GM18526 (cell line): ENCODE data around the gene PRCP.

ENCODE experiments used
- POLR2A ChIP-seq: IDR thresholded peaks from 3 replicates; pipeline ENCODE4 v1.6.1; 2011; ENCODE audit not compliant: insufficient read length; ENCODE audit errors: extremely low read depth

Gene PRCP

DNA sequence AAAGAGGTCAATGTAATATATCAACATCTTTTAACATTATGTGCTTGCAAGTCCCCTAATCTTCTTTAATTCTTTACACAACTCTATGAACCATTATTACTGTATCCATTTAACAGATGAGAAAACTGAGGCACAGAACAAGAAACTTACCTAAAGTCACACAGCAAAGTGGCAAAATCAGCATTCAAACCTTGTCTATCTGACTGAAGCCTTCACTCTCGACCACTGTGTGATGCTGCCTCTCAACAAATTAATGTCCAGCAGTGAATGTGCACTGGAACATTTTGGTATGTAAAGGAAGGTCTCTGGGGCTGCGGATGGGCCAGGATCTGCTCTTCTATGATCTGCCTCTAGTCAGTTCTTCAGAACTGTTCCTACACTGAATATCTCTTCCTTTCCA lies 42.1 kb downstream of the PRCP start:
- TF ChIP-seq POLR2A, result no peak

DNA sequence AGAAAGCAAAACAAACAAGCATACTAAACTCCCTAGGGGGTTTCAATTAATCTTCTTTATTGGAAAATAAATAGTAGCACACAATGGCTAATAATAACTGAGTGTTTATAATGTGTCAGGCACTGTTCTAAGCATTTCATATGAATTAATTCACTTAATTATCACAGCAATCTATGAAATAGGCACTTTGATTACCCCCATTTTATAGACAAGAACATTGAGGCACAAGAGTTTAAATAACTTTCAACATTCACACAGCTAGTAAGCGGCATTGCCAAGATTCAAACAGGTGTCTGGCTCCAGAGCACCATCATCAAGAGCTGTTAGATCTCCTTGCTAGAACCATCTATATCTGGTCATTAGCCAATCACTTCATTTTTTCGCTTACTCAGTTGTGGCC lies 43.1 kb downstream of the PRCP start:
- TF ChIP-seq POLR2A, result no peak

DNA sequence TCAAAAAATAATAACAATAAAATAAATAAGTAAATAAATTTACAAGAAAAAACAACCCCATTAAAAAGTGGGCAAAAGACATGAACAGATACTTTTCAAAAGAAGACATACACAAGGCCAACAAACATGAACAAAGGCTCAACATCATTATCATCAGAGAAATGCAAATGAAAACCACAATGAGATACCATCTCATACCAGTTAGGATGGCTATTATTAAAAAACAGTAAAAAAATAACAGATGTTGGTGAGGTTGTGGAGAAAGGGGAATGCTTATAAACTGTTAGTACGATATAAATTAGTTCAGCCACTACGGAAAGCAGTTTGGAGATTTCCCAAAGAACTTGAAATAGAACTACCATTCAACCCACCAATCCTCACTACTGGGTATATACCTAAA lies 44.6 kb downstream of the PRCP start:
- TF ChIP-seq POLR2A, result no peak

DNA sequence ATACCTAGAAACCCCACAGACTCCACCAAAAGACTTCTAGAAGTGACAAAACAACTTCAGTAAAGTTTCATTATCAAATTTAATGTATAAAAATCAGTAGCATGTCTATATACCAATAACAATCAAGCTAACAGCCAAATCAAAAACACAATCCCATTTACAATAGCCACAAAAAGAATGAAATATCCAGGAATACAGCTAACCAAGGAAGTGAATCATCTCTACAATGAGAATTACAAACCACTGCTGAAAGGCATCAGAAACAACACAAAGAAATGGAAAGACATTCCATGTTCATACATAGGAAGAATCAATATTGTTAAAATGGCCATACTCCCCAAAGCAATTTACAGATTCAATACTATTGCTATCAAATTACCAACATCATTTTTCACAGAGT lies 46.0 kb downstream of the PRCP start:
- no peak for TF ChIP-seq POLR2A

DNA sequence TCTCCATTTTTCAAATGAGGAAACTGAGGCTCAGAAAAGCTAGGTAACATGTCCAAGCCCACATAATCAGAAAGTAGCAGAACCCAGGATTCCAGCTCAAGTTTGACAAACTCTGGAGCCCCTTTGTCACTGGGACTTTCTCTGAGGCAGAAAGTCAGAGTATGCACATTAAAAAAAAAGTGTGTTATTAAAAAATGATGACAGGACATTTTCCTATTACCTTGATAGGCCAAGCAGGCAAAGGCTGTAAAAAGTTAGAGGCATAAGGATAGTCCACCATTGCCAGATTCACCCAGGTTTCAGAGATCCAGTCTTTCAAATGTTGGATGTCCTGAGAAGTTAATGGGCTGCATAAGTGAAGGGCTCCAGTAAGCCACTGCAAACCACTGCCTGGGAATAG lies 51.4 kb downstream of the PRCP start:
- TF ChIP-seq POLR2A, result no peak

DNA sequence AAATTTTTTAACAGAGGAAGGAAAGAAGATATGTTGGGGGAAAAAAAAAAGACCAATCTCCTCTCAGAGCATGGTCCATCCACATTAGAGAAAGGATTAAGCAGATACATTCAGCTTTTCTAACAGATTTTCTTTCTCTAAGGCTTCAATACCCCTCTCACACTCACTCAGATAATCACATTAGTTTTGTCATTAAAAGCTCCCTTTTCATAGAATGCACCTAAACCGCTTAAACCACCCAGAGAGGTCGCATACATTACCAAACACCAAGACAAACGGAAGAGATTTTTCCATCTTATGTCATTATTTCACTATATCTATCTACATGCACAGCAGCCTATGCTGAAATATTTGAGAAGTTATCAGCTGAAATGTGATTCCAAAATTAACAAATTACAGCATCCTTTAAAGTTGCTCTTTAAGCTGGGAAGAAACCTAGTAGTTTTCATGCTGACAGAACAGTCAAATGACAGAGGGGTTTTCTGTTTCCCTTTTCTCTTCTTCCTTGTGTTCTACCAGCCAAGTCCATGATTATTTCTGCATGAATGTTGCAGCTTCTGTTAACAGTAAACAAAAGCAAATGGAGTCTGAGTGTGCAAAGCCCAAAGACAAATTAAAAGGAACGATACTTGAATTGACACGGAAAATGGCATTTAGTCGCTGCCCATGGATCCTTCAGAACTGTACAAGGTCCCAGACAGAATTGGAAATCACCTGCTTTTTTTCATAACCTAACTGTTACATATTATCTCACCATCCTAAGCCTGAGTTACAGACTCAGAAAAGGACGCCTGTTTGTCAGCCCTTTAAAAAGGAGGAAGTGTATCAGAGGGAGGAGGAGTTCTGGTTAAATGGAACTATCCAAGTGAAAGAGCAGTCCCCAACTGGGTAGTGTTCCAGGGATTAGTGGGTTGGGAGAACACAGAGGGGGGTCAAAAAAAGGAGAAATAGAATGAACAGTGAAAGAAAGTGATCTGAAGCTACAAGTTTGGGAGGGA lies 54.6 kb downstream of the PRCP start:
- TF ChIP-seq POLR2A, result no peak

DNA sequence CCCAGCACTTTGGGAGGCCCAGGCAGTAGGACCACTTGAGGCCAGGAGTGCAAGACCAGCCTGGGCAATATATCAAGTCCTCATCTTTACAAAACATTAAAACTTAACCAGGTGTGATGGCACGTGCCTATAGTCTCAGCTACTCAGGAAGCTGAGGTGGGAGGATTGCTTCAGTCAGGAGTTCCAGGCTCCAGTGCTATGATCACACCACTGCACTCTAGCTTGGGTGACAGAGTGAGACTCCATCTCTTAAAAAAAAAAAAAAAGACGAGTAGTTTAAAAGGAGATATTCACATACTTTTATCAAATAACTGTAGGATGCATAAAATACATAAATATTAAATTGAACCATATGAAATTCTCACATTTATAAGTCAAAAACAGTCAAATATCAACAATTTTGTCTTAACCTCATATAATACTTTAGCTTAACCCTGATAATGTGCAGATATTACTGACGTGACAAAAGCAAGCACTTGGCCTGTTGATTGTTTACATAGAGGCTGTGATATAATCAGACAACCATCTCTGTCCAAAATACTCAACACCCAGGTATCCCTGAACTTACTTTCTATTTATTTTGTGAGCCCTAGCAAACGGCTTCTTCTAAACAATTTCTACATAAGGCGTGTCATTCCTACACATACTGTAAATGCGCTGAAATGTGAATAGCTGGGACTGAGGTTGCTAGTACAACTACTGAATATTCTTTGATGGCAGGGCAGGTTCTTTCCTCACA lies 57.0 kb downstream of the PRCP start:
- TF ChIP-seq POLR2A, result no peak

DNA sequence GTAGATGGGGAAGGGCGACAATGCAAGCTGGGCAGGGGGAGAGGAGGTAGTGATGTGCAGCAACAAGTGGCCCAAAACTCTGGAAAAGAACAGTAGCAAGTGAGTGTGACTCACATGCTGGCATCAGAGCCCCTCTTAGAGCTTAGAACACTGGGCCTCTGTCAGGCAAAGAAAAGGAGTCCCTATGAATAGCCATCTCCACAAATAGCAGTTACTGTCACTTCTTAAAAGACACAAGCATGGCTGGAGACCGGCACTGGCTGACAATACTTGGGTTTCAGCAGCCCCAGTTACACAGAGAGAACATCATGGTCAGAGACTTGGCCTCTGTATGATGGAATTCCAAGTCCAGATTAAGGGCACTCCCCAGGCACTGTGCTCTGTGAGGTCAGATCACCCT lies 58.2 kb downstream of the PRCP start:
- TF ChIP-seq POLR2A, result no peak

DNA sequence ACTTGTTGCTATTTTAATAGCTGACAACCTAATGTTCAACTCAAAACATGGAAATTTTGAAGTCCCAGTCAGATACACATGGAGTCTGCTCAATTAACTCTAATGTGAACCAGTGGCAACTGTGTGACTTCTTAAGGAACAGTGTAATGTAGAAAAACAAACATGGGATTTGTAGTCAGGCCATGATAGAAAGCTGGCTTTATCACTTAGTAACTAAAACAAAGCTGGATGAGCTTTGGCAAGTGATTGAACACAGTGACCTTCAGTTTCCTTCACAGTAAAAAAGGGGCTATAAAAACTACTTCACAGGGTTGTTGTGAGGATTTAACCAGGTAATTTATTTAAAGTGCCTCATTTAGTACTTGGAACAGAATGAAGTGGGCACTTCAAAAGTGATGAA lies 62.6 kb downstream of the PRCP start:
- no peak for TF ChIP-seq POLR2A

DNA sequence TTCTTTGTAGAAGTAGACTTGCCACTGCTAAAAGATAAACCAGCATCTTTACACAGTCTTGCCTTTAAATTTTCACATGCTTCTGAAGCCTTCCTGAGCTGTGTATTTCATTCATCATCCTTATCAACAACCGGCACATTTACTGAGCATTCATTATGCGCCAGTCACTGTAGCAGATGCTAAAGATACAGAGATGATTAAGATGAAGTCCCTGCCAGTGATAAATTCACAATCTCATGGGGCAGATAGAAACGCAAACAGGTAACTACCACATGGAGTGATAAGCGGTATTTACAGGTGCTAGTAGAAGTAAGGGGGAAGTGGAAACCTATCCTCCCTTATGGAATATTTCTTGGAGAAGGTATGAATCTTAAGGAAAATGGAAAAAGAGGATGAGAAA lies 67.2 kb downstream of the PRCP start:
- TF ChIP-seq POLR2A, result no peak

DNA sequence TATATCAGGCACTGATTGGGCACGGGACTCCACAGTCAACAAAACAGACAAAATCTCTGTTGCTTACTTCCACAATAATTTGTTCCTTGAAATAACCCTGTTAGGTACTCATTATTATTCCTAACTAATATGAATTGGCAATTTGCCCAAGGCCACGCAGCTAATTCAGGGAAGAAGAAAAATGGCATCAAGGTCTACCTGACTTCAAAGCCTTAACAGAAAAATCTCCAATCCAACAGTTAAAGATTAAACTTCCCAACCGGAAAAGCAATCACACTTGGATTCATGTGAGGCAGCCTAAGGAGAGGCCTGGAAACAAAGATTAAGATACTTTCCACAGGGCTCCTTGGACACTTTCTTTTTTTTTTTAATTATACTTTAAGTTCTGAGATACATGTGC lies 68.9 kb downstream of the PRCP start:
- no peak for TF ChIP-seq POLR2A

DNA sequence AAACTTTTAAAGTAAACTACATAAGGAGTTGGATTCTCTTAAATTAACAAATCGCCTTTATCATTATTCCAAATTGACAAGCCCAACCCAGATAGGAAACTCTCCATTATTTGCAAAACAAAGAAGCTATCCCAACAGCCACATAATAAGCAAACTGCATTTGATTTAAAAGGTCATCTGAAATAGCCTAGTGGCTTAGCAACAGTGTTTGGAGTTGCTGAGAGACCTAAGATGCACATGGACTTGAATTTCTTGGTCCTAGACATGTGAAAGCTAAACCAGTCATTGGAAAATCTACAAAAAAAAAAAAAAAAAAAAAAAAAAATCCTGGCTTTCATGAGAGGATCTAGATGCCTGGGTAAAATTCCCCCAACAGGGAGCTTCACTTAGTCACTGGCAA lies 69.5 kb downstream of the PRCP start:
- no peak for TF ChIP-seq POLR2A

DNA sequence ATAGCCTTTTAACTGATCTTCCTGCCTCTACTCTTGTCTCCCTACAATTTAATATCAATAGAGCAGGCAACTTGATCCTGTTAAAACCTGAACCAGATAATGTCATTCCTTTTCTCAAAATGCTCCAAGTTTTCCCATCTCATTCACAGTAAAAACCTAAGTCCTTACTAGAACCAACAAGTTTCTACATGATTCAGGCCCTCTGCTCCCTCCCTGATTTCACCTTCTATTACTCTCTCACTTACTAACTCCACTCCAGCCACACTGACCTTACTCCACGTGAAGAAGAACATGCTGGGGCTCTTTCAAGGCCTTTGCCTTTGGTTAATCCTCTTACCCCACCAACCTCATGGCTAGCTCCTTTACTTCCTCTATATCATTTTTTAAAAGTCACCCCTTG lies 71.1 kb downstream of the PRCP start:
- TF ChIP-seq POLR2A, result no peak

DNA sequence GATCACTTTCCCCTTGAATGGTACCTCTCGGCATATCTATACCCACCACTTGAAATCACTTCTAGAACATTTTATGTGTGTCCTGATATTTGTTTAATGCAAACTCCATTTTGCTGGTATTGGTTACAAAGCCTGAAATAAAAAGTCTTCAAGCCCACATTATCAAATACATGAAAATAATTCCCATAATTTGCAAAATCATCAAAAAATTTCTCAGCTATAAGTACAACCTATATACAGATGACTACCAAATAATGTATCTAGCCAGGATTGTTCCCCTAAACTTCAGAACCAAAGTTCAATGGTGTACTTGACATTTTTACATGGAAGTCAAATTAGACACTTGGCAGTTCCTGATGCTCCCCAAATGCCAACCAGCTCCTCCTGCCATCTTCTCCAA lies 71.8 kb downstream of the PRCP start:
- no peak for TF ChIP-seq POLR2A

DNA sequence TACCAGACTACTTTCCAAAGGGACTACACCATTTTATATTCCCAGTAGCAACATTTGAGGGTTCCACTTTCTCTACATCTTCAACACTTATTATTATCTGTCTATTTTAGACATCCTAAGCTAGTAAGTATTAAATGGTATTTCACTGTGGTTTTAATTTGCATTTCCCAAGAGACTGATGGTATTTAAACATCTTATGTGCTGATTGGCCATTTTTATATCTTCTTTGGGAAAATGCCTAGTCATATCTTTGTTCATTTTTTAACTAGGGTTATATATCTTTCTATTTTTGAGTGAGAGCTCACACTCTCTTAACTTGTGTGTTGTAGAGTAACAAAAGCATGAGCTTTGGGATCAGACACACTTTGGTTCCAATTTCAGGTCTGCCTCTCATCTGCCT lies 73.7 kb downstream of the PRCP start:
- TF ChIP-seq POLR2A, result no peak
